ENCODE results near the gene PLIN5.

Gene PLIN5

GRCh38 chr19:4487572-4487971, 47.5 kb downstream of the PLIN5 start:
- peaks cover 35% of the 10 kb centered on the region for H3K36me3 ChIP-seq (ENCODE audit: control insufficient read depth, insufficient read depth, low read length, severe bottlenecking)
- no peak overlapping the region for H3K9ac ChIP-seq (ENCODE audit: low read length)
- H3K4me1 ChIP-seq (ENCODE audit: control insufficient read depth, insufficient read depth, low read length), result no peaks in the 10 kb centered on the region
- no peaks in the 10 kb centered on the region for H3K9me3 ChIP-seq (ENCODE audit: control insufficient read depth, low read length)
- no peaks in the 10 kb centered on the region for H3K27me3 ChIP-seq (replicated peaks; ENCODE audit: control insufficient read depth, insufficient read depth, low read length)
- H3K4me3 ChIP-seq (ENCODE audit: low read length), result no peak overlapping the region
- DNase-seq (ENCODE audit: low read depth), result no peak

GRCh38 chr19:4483385-4483784, 51.6 kb downstream of the PLIN5 start:
- H3K36me3 ChIP-seq (ENCODE audit: control insufficient read depth, insufficient read depth, low read length, severe bottlenecking), result peaks cover 17% of the 10 kb centered on the region
- H3K9ac ChIP-seq (ENCODE audit: low read length), result no peak overlapping the region

GRCh38 chr19:4482721-4483364, 52.2 kb downstream of the PLIN5 start:
- no peak for DNase-seq (ENCODE audit: low read depth)
- no peak overlapping the region for H3K9ac ChIP-seq (ENCODE audit: low read length)
- no peaks in the 10 kb centered on the region for H3K4me1 ChIP-seq (ENCODE audit: control insufficient read depth, insufficient read depth, low read length)
- H3K27me3 ChIP-seq (replicated peaks; ENCODE audit: control insufficient read depth, insufficient read depth, low read length), result no peaks in the 10 kb centered on the region
- no peak overlapping the region for H3K4me3 ChIP-seq (ENCODE audit: low read length)
- peaks cover 16% of the 10 kb centered on the region for H3K36me3 ChIP-seq (ENCODE audit: control insufficient read depth, insufficient read depth, low read length, severe bottlenecking)
- no peaks in the 10 kb centered on the region for H3K9me3 ChIP-seq (ENCODE audit: control insufficient read depth, low read length)

More at GRCh38 chr19:4483385-4483784, 51.6 kb downstream of the PLIN5 start:
- no peaks in the 10 kb centered on the region for H3K9me3 ChIP-seq (ENCODE audit: control insufficient read depth, low read length)
- DNase-seq (ENCODE audit: low read depth), result no peak
- H3K27me3 ChIP-seq (replicated peaks; ENCODE audit: control insufficient read depth, insufficient read depth, low read length), result no peaks in the 10 kb centered on the region
- no peak overlapping the region for H3K4me3 ChIP-seq (ENCODE audit: low read length)
- H3K4me1 ChIP-seq (ENCODE audit: control insufficient read depth, insufficient read depth, low read length), result no peaks in the 10 kb centered on the region

DNA sequence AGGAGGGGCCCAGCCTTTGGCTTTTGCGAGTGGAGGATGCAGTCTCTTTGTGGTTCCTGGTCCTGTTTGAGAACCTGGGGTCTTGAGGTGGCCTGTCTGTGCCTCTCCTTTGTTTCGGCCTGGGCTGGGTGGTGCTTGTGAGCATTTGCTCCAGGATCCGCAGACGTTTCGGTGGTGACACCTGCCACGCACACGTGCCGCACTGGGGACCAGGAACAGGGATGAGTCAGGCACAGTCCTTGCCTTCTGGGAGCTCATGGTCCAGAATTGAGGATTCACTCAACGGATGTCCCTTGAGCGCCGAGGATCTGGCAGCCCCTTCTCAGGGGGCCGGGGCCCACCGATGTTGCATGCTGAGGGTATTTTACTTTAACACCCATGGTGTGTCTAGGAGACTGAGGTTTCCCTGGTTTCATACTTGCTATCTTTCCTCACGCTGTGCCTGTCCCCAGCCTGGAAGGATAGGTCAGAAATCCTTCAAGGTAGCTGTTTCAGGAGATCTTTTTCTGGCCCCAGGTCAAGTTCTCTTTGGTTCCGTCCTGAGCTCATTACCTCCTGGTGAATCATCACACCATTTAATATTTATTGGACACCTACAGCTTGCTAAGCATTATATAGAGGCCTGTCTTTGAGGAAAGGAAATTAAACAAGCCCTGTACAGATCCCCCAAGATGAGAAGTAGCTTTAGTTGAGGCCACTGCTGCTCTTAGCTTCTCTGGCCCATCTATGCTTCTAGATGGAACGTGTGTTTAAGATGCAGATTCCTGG, 57.8 kb downstream of the PLIN5 start:
- H3K4me3 ChIP-seq (ENCODE audit: low read length), result no peak overlapping the region

DNA sequence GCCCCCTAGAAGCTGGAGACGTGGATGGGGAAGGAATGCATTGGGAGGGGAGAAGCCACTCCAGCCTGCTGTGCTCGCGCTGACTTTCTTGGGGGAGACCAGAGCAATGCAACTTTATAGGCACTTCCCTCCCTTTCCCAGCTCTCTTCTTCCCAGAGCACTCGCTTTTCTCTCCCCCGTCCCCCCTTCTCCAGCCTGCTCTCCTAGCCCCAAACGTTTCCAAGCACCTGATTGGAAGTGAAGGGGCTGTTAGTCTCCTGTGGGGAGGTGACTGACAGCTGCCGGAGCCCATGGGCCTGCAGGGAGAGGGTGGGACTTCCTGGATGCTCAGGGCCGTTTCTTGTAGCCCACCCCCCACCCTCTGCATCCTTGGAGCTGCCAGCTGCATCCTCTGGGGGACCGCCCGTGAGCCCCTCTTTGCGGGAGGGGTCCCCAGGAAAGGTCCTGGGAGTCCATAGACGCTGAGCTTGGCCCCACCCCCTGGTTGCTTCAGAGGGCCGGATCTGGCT, 60.5 kb downstream of the PLIN5 start:
- DNase-seq (ENCODE audit: low read depth), result peak; percentile 83
- Histone ChIP-seq H3K4me1 (ENCODE audit: control insufficient read depth, insufficient read depth, low read length) (peaks cover 15% of the 10 kb centered on the region), H3K36me3 (ENCODE audit: control insufficient read depth, insufficient read depth, low read length, severe bottlenecking) (peaks cover 31% of the 10 kb centered on the region), H3K4me3 (ENCODE audit: low read length) (peak overlapping the region; percentile 87), H3K9ac (ENCODE audit: low read length) (peak overlapping the region; percentile 93), H3K9me3 (ENCODE audit: control insufficient read depth, low read length) (no peaks in the 10 kb centered on the region), H3K27me3 (replicated peaks; ENCODE audit: control insufficient read depth, insufficient read depth, low read length) (no peaks in the 10 kb centered on the region)

More for the DNA sequence above, 57.8 kb downstream of the PLIN5 start:
- no peak overlapping the region for H3K9ac ChIP-seq (ENCODE audit: low read length)
- peaks cover 12% of the 10 kb centered on the region for H3K4me1 ChIP-seq (ENCODE audit: control insufficient read depth, insufficient read depth, low read length)
- DNase-seq (ENCODE audit: low read depth), result no peak
- H3K9me3 ChIP-seq (ENCODE audit: control insufficient read depth, low read length), result no peaks in the 10 kb centered on the region
- H3K27me3 ChIP-seq (replicated peaks; ENCODE audit: control insufficient read depth, insufficient read depth, low read length), result no peaks in the 10 kb centered on the region
- peaks cover 31% of the 10 kb centered on the region for H3K36me3 ChIP-seq (ENCODE audit: control insufficient read depth, insufficient read depth, low read length, severe bottlenecking)

DNA sequence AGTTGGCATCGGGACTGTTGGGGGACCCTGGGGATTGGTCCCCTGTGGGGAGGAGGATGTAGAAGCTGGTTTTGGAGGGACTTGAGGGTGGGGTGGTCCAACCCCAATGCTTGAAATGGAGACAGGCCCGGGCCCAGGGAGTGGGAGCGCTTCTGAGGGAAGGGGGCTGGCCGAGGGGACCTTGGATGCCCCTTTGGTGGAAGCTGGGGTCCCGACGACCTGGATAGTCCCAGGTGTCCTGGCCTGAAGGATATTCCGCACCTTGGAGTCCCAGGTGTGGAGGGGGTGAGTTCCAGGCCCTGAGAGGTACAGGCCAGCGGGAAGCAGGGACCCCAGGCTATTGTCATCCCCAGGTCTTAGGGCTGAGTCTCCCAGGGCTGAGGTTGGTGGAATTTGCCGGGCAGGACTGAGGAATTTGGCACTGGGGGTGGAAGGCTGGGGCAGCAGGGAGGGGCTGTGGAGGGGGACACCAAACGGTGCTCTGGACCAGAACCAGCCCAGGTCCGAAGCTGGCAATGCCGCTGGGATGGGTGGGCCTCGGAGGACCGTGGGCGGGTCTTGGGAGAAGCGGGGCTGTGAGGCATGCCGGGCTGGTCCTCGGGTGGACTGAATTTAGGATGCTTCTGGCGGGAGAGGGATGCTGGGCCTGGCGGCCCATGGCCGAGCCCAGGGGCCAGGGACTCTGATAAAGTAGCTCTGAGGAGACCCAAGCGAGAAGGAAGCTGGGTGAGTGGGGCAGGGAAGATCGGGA, 61.1 kb downstream of the PLIN5 start:
- Histone ChIP-seq H3K9ac (ENCODE audit: low read length) (peak overlapping the region; percentile 93), H3K9me3 (ENCODE audit: control insufficient read depth, low read length) (no peaks in the 10 kb centered on the region), H3K4me3 (ENCODE audit: low read length) (peak overlapping the region; percentile 87), H3K36me3 (ENCODE audit: control insufficient read depth, insufficient read depth, low read length, severe bottlenecking) (peaks cover 28% of the 10 kb centered on the region), H3K4me1 (ENCODE audit: control insufficient read depth, insufficient read depth, low read length) (peaks cover 15% of the 10 kb centered on the region), H3K27me3 (replicated peaks; ENCODE audit: control insufficient read depth, insufficient read depth, low read length) (no peaks in the 10 kb centered on the region)
- DNase-seq (ENCODE audit: low read depth), result peak; percentile 57

DNA sequence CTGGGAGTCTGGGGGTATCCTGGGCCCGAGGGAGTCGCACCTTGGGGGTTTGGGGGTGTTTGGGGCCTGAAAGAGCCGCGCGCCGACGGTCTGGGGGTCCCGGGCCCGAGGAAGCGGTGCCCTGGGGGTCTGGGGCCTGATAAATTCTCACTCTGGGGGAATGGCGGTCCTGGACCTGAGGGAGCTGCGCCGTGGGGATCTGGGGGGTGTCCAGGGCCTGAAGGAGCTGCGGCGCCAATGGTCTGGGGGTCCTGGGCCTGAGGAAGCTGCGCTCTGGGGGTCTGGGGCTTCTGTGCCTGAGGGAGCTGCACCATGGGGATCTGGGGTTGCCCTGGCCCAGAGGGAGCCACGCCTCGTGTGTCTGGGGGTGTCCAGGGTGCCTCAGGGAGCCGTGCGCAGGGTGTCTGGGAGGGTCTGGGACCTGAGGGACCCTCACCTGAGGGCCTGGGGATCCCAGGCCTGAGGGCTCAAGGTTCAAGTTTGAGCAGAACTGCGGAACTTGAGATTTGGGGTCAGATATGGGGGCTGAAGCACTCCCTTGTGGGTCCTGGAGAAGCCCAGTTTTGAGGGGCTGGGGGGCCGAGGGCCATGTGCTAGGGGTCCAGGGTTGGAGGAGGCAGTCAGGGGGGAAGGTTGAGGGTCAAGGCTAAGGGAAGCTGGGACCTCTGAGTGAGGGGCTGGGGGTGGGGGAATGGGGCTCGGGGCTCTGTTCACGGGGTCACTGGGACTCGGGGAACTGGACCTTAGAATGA, 61.8 kb downstream of the PLIN5 start:
- Histone ChIP-seq H3K4me3 (ENCODE audit: low read length) (peak overlapping the region; percentile 87), H3K4me1 (ENCODE audit: control insufficient read depth, insufficient read depth, low read length) (peaks cover 15% of the 10 kb centered on the region), H3K27me3 (replicated peaks; ENCODE audit: control insufficient read depth, insufficient read depth, low read length) (no peaks in the 10 kb centered on the region), H3K9ac (ENCODE audit: low read length) (peak overlapping the region; percentile 93), H3K36me3 (ENCODE audit: control insufficient read depth, insufficient read depth, low read length, severe bottlenecking) (peaks cover 22% of the 10 kb centered on the region), H3K9me3 (ENCODE audit: control insufficient read depth, low read length) (no peaks in the 10 kb centered on the region)
- DNase-seq (ENCODE audit: low read depth), result no peak
